SK-N-SH treated with all-trans-retinoic acid at 6 μM for 48 hours (cell line): ENCODE measurements around the gene PRMT7.

Experiments used
- ARNTL ChIP-seq: fragments of 450-650 bp; formaldehyde crosslinking; IDR thresholded peaks from 2 replicates; pipeline ENCODE4 v1.5.0; 2020; ENCODE audit warnings: low read depth, mild to moderate bottlenecking, moderate library complexity, borderline replicate concordance
- CSDC2 ChIP-seq: fragments of 250-450 bp; sonication (Bioruptor Pico); IDR thresholded peaks from 2 replicates; pipeline ENCODE4 v1.5.0; 2020; ENCODE audit warnings: mild to moderate bottlenecking, moderate library complexity
- ESRRG ChIP-seq: fragments of 250-450 bp; sonication (Bioruptor Pico); IDR thresholded peaks from 2 replicates; pipeline ENCODE4 v1.6.1; 2021; ENCODE audit warnings: mild to moderate bottlenecking
- GLIS3 ChIP-seq: fragments of 250-450 bp; sonication (Bioruptor Pico); IDR thresholded peaks from 2 replicates; pipeline ENCODE4 v1.5.0; 2020; ENCODE audit warnings: mild to moderate bottlenecking, moderate library complexity
- PPARA ChIP-seq: fragments of 250-450 bp; sonication (Bioruptor Pico); IDR thresholded peaks from 2 replicates; pipeline ENCODE4 v1.5.0; 2020; ENCODE audit warnings: mild to moderate bottlenecking, borderline replicate concordance
- SNAI2 ChIP-seq: fragments of 250-450 bp; sonication (Bioruptor Pico); IDR thresholded peaks from 2 replicates; pipeline ENCODE4 v1.5.0; 2020; ENCODE audit warnings: mild to moderate bottlenecking, moderate library complexity
- TOX ChIP-seq: fragments of 250-450 bp; sonication (Bioruptor Pico); IDR thresholded peaks from 2 replicates; pipeline ENCODE4 v1.8.0; 2021; ENCODE audit warnings: mild to moderate bottlenecking, moderate library complexity, borderline replicate concordance
- ZC3H10 ChIP-seq: fragments of 250-450 bp; sonication (Bioruptor Pico); IDR thresholded peaks from 2 replicates; pipeline ENCODE4 v1.5.1; 2021; ENCODE audit warnings: mild to moderate bottlenecking, moderate library complexity
- ZFP3 ChIP-seq: fragments of 250-450 bp; sonication (Bioruptor Pico); IDR thresholded peaks from 2 replicates; pipeline ENCODE4 v1.5.0; 2020; ENCODE audit warnings: mild to moderate bottlenecking, moderate library complexity
- ZFP30 ChIP-seq: fragments of 450-650 bp; formaldehyde crosslinking; IDR thresholded peaks from 2 replicates; pipeline ENCODE4 v1.5.0; 2022; ENCODE audit warnings: mild to moderate bottlenecking, moderate library complexity
- ZNF565 ChIP-seq: fragments of 450-650 bp; formaldehyde crosslinking; conservative IDR thresholded peaks from 2 replicates; pipeline ENCODE4 v1.5.0; 2020; ENCODE audit warnings: low read depth, mild to moderate bottlenecking, moderate library complexity
- TF ChIP-seq, protein P1 (sequence below): fragments of 250-450 bp; sonication (Bioruptor Pico); IDR thresholded peaks from 2 replicates; pipeline ENCODE4 v1.5.0; 2020; ENCODE audit warnings: mild to moderate bottlenecking, moderate library complexity

DNA sequence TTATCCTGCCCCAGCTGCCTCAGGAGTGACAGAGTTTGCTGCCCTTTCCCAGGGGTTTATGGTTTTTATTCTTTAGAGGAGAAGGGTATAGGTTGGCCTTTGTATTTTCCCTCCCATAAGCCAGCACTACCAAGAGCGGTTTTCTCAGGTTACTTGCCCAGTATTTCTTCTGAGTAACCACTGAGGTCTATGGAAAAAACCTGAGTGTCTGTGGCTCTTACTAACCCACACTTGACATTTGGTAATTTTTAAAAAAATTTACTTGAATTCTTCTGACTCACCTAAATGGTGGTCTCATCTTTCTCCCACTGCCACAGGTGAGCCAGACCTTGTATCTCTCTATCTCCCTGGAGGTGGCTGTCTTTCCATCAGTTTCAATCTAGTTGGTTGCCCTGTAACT is 40.5 kb upstream of the PRMT7 start:
- no peak for TF ChIP-seq SNAI2 (CRISPR knock-in tag)
- no peak for TF ChIP-seq ZNF565 (CRISPR knock-in tag)
- TF ChIP-seq, protein P1, sequence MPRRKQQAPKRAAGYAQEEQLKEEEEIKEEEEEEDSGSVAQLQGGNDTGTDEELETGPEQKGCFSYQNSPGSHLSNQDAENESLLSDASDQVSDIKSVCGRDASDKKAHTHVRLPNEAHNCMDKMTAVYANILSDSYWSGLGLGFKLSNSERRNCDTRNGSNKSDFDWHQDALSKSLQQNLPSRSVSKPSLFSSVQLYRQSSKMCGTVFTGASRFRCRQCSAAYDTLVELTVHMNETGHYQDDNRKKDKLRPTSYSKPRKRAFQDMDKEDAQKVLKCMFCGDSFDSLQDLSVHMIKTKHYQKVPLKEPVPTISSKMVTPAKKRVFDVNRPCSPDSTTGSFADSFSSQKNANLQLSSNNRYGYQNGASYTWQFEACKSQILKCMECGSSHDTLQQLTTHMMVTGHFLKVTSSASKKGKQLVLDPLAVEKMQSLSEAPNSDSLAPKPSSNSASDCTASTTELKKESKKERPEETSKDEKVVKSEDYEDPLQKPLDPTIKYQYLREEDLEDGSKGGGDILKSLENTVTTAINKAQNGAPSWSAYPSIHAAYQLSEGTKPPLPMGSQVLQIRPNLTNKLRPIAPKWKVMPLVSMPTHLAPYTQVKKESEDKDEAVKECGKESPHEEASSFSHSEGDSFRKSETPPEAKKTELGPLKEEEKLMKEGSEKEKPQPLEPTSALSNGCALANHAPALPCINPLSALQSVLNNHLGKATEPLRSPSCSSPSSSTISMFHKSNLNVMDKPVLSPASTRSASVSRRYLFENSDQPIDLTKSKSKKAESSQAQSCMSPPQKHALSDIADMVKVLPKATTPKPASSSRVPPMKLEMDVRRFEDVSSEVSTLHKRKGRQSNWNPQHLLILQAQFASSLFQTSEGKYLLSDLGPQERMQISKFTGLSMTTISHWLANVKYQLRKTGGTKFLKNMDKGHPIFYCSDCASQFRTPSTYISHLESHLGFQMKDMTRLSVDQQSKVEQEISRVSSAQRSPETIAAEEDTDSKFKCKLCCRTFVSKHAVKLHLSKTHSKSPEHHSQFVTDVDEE (CRISPR knock-in tag) = no peak
- no peak for TF ChIP-seq ESRRG (CRISPR knock-in tag)
- no peak for TF ChIP-seq ARNTL
- no peak for TF ChIP-seq ZC3H10 (CRISPR knock-in tag)
- no peak for TF ChIP-seq TOX (CRISPR knock-in tag)
- TF ChIP-seq PPARA (CRISPR knock-in tag) = no peak
- no peak for TF ChIP-seq ZFP3 (CRISPR knock-in tag)
- TF ChIP-seq CSDC2 (CRISPR knock-in tag) = no peak
- TF ChIP-seq ZFP30 (CRISPR knock-in tag) = no peak
- TF ChIP-seq GLIS3 = no peak
